HEK293 (cell line): ENCODE data around the gene F2RL3.

Experiments
- ELK4 ChIP-seq: IDR thresholded peaks from 2 replicates; pipeline ENCODE4 v1.6.1; 2011; ENCODE audit warnings: mild to moderate bottlenecking, low read depth, low read length, borderline replicate concordance
- GLIS1 ChIP-seq: fragments of 450-650 bp; formaldehyde crosslinking; IDR thresholded peaks from 2 replicates; pipeline ENCODE4 v1.5.1; 2016; ENCODE audit warnings: missing biosample characterization, missing genetic modification characterization
- KLF1 ChIP-seq: fragments of 450-650 bp; formaldehyde crosslinking; IDR thresholded peaks from 2 replicates; pipeline ENCODE4 v1.5.1; 2016; ENCODE audit warnings: missing biosample characterization, missing genetic modification characterization
- KLF10 ChIP-seq: fragments of 450-650 bp; IDR thresholded peaks from 2 replicates; pipeline ENCODE4 v1.5.1; 2018; ENCODE audit warnings: missing biosample characterization, mild to moderate bottlenecking, missing genetic modification characterization
- PATZ1 ChIP-seq: fragments of 450-650 bp; formaldehyde crosslinking; IDR thresholded peaks from 2 replicates; pipeline ENCODE4 v1.5.1; 2016; ENCODE audit warnings: missing biosample characterization, missing genetic modification characterization
- YY2 ChIP-seq: fragments of 450-650 bp; formaldehyde crosslinking; IDR thresholded peaks from 2 replicates; pipeline ENCODE4 v1.5.1; 2016; ENCODE audit warnings: missing biosample characterization, missing genetic modification characterization
- ZBTB17 ChIP-seq: fragments of 450-650 bp; formaldehyde crosslinking; IDR thresholded peaks from 2 replicates; pipeline ENCODE4 v1.5.1; 2016; ENCODE audit warnings: missing biosample characterization, missing genetic modification characterization
- ZBTB26 ChIP-seq: fragments of 450-650 bp; formaldehyde crosslinking; optimal IDR thresholded peaks from 2 replicates; pipeline ENCODE3; 2016; ENCODE audit warnings: missing biosample characterization, mild to moderate bottlenecking, missing genetic modification characterization
- ZFHX2 ChIP-seq: fragments of 450-650 bp; formaldehyde crosslinking; conservative IDR thresholded peaks from 2 replicates; pipeline ENCODE4 v1.5.1; 2016; ENCODE audit warnings: missing biosample characterization, missing genetic modification characterization
- ZNF157 ChIP-seq: fragments of 450-650 bp; formaldehyde crosslinking; IDR thresholded peaks from 2 replicates; pipeline ENCODE4 v1.5.1; 2016; ENCODE audit warnings: missing biosample characterization, missing genetic modification characterization
- ZNF16 ChIP-seq: fragments of 450-650 bp; formaldehyde crosslinking; IDR thresholded peaks from 2 replicates; pipeline ENCODE4 v1.5.1; 2016; ENCODE audit warnings: low read depth, missing biosample characterization, missing genetic modification characterization
- ZNF18 ChIP-seq: fragments of 450-650 bp; formaldehyde crosslinking; IDR thresholded peaks from 2 replicates; pipeline ENCODE4 v1.5.1; 2016; ENCODE audit warnings: missing biosample characterization, missing genetic modification characterization
- ZNF768 ChIP-seq: fragments of 450-650 bp; formaldehyde crosslinking; IDR thresholded peaks from 2 replicates; pipeline ENCODE4 v1.5.1; 2018; ENCODE audit warnings: missing biosample characterization, mild to moderate bottlenecking, missing genetic modification characterization
- ZNF777 ChIP-seq: fragments of 450-650 bp; formaldehyde crosslinking; IDR thresholded peaks from 2 replicates; pipeline ENCODE4 v1.5.1; 2017; ENCODE audit warnings: missing biosample characterization, missing genetic modification characterization, borderline replicate concordance
- ZNF792 ChIP-seq: fragments of 450-650 bp; formaldehyde crosslinking; IDR thresholded peaks from 2 replicates; pipeline ENCODE4 v1.5.1; 2016; ENCODE audit warnings: missing biosample characterization, missing genetic modification characterization
- ZSCAN18 ChIP-seq: fragments of 450-650 bp; formaldehyde crosslinking; IDR thresholded peaks from 2 replicates; pipeline ENCODE4 v1.5.1; 2016; ENCODE audit warnings: missing biosample characterization, missing genetic modification characterization
- ZSCAN4 ChIP-seq: fragments of 450-650 bp; formaldehyde crosslinking; IDR thresholded peaks from 2 replicates; pipeline ENCODE4 v1.5.1; 2017; ENCODE audit warnings: missing biosample characterization, missing genetic modification characterization

The F2RL3 gene

GRCh38 chr19:16896146-16897028, 7.6 kb downstream of the F2RL3 start (continued):
- no peak for TF ChIP-seq ELK4
- TF ChIP-seq ZFHX2 (tag by site-specific recombination) = 0 out of 2 replicates have a peak, but pooled peaks have one; percentile 13
- TF ChIP-seq PATZ1 (tag by site-specific recombination) = peak; percentile 24; the same call in 1 of the 2 replicates
- peak; percentile 16 for TF ChIP-seq ZBTB26 (tag by site-specific recombination)
- TF ChIP-seq ZSCAN18 (tag by site-specific recombination) = no peak
- no peak for TF ChIP-seq ZNF157 (tag by site-specific recombination)
- no peak for TF ChIP-seq ZNF16 (tag by site-specific recombination)
- TF ChIP-seq ZSCAN4 = no peak
- TF ChIP-seq ZNF792 (tag by site-specific recombination) = no peak
- peak; percentile 49; the same call in 1 of the 2 replicates for TF ChIP-seq KLF10
- no peak for TF ChIP-seq ZNF768
- TF ChIP-seq ZNF18 = no peak
- TF ChIP-seq ZNF777 (tag by site-specific recombination) = 0 out of 2 replicates have a peak, but pooled peaks have one; percentile 18
- TF ChIP-seq GLIS1 (tag by site-specific recombination) = peak; percentile 73
- TF ChIP-seq ZBTB17 (tag by site-specific recombination) = no peak
- peak; percentile 64 for TF ChIP-seq KLF1 (tag by site-specific recombination)
- no peak for TF ChIP-seq YY2 (tag by site-specific recombination)
